H1 (cell line): ENCODE results near the gene BUD23. TPM values are rescaled to one million over a fixed set of nuclear protein-coding genes. Genes with fewer than 3 reads are reported as not detected.

ENCODE experiments used
- CTBP2 ChIP-seq: IDR thresholded peaks from 2 replicates; pipeline ENCODE4 v1.7.0; 2011; ENCODE audit warnings: borderline replicate concordance, mild to moderate bottlenecking, moderate library complexity, mixed read lengths, low read length; ENCODE audit not compliant: insufficient read depth, insufficient read length
- JUN ChIP-seq: IDR thresholded peaks from 2 replicates; pipeline ENCODE4 v1.6.1; 2011; ENCODE audit warnings: low read depth, mild to moderate bottlenecking, improper control_type of control experiment, low read length
- KDM4A ChIP-seq: IDR thresholded peaks from one replicate; pipeline ENCODE4 v1.7.1; 2012; ENCODE audit warnings: low read depth, mild to moderate bottlenecking, moderate library complexity, low read length, inconsistent platforms; ENCODE audit not compliant: severe bottlenecking
- NRF1 ChIP-seq: IDR thresholded peaks from 2 replicates; pipeline ENCODE4 v1.6.1; 2011; ENCODE audit warnings: mild to moderate bottlenecking, low read depth, low read length, improper control_type of control experiment
- PHF8 ChIP-seq: fragments of 200-600 bp; sonication (generic); conservative IDR thresholded peaks from 2 replicates; pipeline ENCODE4 v1.7.1; 2012; ENCODE audit warnings: low read depth, mild to moderate bottlenecking, inconsistent platforms, low read length, moderate library complexity
- SRF ChIP-seq: IDR thresholded peaks from 2 replicates; pipeline ENCODE4 v1.6.1; 2011; ENCODE audit warnings: mild to moderate bottlenecking, low read depth, low read length, moderate library complexity
- TAF1 ChIP-seq: IDR thresholded peaks from 2 replicates; pipeline ENCODE4 v1.6.1; 2011; ENCODE audit warnings: mild to moderate bottlenecking, low read depth, low read length
- polyA plus RNA-seq, 7 experiments: library from polyadenylated mRNA; depleted of rRNA in 3 of 7; stranded (reverse) in 5 of 7; unstranded in 2 of 7; fragments of >200 nt in 5 of 7; fragments of 200-250 nt in 2 of 7; gene quantifications; 1 replicate in 5 of 7; 2 replicates in 1 of 7; 4 replicates in 1 of 7; pipeline versions ENCODE4 v1.2.1 to v1.2.3, GENCODE V29; 2011 to 2013; ENCODE audit warnings: missing spikeins in 2 of 7, mixed read lengths in 2 of 7
- total RNA-seq: library from RNA; stranded (reverse); fragmentation: NEBNext Ultra II Directional; extraction: Animal tissue kit (Norgen Biotek cat#: 25700); gene quantifications from 2 replicates; pipeline ENCODE4 v1.2.1, GENCODE V29; 2021

BUD23 gene
- total and polyA plus RNA-seq, 2 of the 8 experiments (the other 6 are each of a cell fraction or from before 2014, with no cell fraction given), result 72.3 to 78.4 TPM

DNA sequence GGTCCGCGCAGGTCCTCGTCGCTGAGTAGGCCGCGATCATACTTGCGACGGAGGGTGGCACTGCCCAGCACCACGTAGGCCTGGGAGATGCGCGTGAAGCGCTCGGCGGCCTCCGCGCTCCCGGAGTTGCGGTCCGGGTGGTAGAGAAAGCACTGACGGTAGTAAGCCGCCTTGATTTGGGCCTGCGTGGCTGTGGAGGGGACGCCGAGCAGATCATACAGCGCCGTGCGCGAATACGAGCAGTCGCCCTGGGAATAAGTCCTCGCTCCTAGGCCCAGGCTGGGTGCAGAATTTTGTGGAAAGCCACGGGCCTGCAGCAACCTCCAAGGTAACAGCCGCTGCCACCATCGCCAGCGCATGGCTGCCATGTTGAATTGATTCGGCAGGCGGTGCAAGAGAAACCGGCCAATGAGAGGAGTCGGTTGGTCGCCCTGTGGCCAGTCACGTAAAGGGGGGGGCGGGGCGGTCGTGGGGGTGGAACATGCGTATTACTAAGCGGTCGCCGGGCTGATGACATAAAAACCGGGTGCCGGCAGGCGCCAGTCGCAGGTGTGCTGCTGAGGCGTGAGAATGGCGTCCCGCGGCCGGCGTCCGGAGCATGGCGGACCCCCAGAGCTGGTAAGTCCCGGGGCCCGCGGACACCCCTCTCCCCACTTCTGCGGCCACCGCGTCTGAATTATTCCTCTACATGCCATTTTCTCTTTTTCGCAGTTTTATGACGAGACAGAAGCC lies at the start of gene BUD23, which contains the start of gene DNAJC30 (continued):
- TF ChIP-seq KDM4A (peak; percentile 96), SRF (peak; percentile 82), TAF1 (peak; percentile 98), PHF8 (peak; percentile 98), NRF1 (no peak), CTBP2 (no peak), JUN (no peak)
